Panc1 (cell line): ENCODE measurements around the gene HS3ST5. TPM values are rescaled to one million over a fixed set of nuclear protein-coding genes. Genes with fewer than 3 reads are reported as not detected.

ENCODE experiments used
- ATAC-seq: fragments of 200-7000 bp; cut with Tn5 transposase; 2 replicates; pipeline ENCODE4 v1.9.1; 2020; ENCODE audit warnings: mild to moderate bottlenecking, moderate library complexity
- BruUV-seq: library from RNA; stranded (reverse); fragments of 400-500 nt; replicated peaks from 2 replicates; lab custom pipeline; 2021; lab: Mats Ljungman, UMichigan
- CTCF ChIA-PET: fragments of 300-600 bp; sonication (Branson Sonifier 250); formaldehyde crosslinking; loops from one replicate; lab custom pipeline; 2022; ENCODE audit warnings: antibody characterized with exemption; lab: Charles Lee
- POLR2A ChIA-PET: fragments of 300-600 bp; sonication (Branson Sonifier 250); formaldehyde crosslinking; loops from one replicate; lab custom pipeline; 2022; ENCODE audit warnings: antibody characterized with exemption; lab: Charles Lee
- DNase-seq: peaks from one replicate; pipeline ENCODE4 v3.0.0-alpha.2; 2010; ENCODE audit warnings: low read depth, low spot score
- H3K27ac ChIP-seq: 2 replicates; pipeline ENCODE4 v1.5.1; 2011; ENCODE audit warnings: mild to moderate bottlenecking, low read length, inconsistent platforms
- H3K27me3 ChIP-seq: fragments of 200-500 bp; sonication (Bioruptor generic); 2 replicates; pipeline ENCODE4 v1.6.0; 2014; ENCODE audit warnings: low read length, inconsistent platforms; ENCODE audit not compliant: control insufficient read depth, insufficient read depth
- H3K36me3 ChIP-seq: fragments of 200-500 bp; sonication (Bioruptor generic); 2 replicates; pipeline ENCODE4 v1.5.1; 2014; ENCODE audit warnings: inconsistent platforms, mild to moderate bottlenecking, low read length, moderate library complexity; ENCODE audit not compliant: control insufficient read depth, insufficient read depth
- H3K4me1 ChIP-seq: 2 replicates; pipeline ENCODE4 v1.5.1; 2011; ENCODE audit warnings: inconsistent platforms, mild to moderate bottlenecking, low read length, moderate library complexity; ENCODE audit not compliant: control insufficient read depth, insufficient read depth
- H3K4me3 ChIP-seq, 2 experiments: 2 replicates each; pipeline ENCODE4 v1.5.1; 2011 to 2012; ENCODE audit warnings: low read depth in 2 of 2, low read length in 2 of 2, mild to moderate bottlenecking in 2 of 2, inconsistent platforms in 1 of 2, moderate library complexity in 1 of 2
- H3K9me3 ChIP-seq: fragments of 200-500 bp; sonication (Bioruptor generic); 2 replicates; pipeline ENCODE4 v1.5.1; 2014; ENCODE audit warnings: low read depth, mild to moderate bottlenecking, inconsistent platforms, low read length, moderate library complexity; ENCODE audit not compliant: control insufficient read depth, insufficient read depth
- POLR2AphosphoS5 ChIP-seq: IDR thresholded peaks from 2 replicates; pipeline ENCODE4 v1.6.1; 2012; ENCODE audit warnings: mild to moderate bottlenecking, low read depth, low read length, moderate library complexity
- REST ChIP-seq, 2 experiments: IDR thresholded peaks; 2 replicates each; pipeline ENCODE4 v1.6.1; 2011 to 2012; ENCODE audit warnings: low read depth in 2 of 2, control low read depth in 1 of 2, low read length in 1 of 2, mild to moderate bottlenecking in 1 of 2, moderate library complexity in 1 of 2; ENCODE audit not compliant: insufficient read depth in 1 of 2
- SIN3A ChIP-seq: IDR thresholded peaks from 2 replicates; pipeline ENCODE4 v1.6.1; 2012; ENCODE audit warnings: low read depth, mild to moderate bottlenecking, low read length, moderate library complexity, borderline replicate concordance; ENCODE audit not compliant: insufficient read depth
- TCF7L2 ChIP-seq: IDR thresholded peaks from 2 replicates; pipeline ENCODE4 v1.6.1; 2011; ENCODE audit warnings: mild to moderate bottlenecking, low read depth, low read length, inconsistent platforms
- in situ Hi-C: cut with HindIII; loops from 2 replicates; pipeline ENCODE4 v1.10.0; 2016; ENCODE audit warnings: low sequenced_read_pairs, low pct_unique_long_range_greater_than_20kb
- intact Hi-C: fragments of 100-400 bp; cut with micrococcal nuclease; formaldehyde crosslinking; loops from one replicate; pipeline ENCODE4 v1.10.0; 2022; ENCODE audit not compliant: unreplicated experiment
- total RNA-seq: library from RNA; stranded (reverse); gene quantifications from one replicate; pipeline ENCODE4 v1.2.1, GENCODE V29; 2021; ENCODE audit not compliant: unreplicated experiment
- TF ChIP-seq, protein P1 (sequence below): fragments of 450-650 bp; IDR thresholded peaks from 2 replicates; pipeline ENCODE4 v1.5.1; 2017; ENCODE audit warnings: mild to moderate bottlenecking

HS3ST5 gene
- total RNA-seq, 1 experiment from 2014 or later, result 0.05 TPM

GRCh38 chr6:114176726-114177125, 166.1 kb downstream of the HS3ST5 start:
- CTCF ChIA-PET, result no interaction called here
- Histone ChIP-seq H3K36me3 (no peaks in the 10 kb centered on the region), H3K27ac (no peak overlapping the region), H3K27me3 (no peaks in the 10 kb centered on the region), H3K4me3 (no peak overlapping the region), H3K9me3 (no peaks in the 10 kb centered on the region), H3K4me1 (no peaks in the 10 kb centered on the region)
- BruUV-seq, result no TSS peak
- POLR2A ChIA-PET, result no interaction called here
- DNase-seq (no peak), ATAC-seq (no peak)
- intact Hi-C loops (no loop called here), in situ Hi-C loops (no loop called here)
- TF ChIP-seq TCF7L2 (no peak), SIN3A (no peak), POLR2AphosphoS5 (no peak), REST (IDR thresholded peaks at IDR 0.05; ENCODE audit: insufficient read depth in 1 of 2, low read depth in 2 of 2, low read length in 1 of 2) (no peak)
- TF ChIP-seq, protein P1, sequence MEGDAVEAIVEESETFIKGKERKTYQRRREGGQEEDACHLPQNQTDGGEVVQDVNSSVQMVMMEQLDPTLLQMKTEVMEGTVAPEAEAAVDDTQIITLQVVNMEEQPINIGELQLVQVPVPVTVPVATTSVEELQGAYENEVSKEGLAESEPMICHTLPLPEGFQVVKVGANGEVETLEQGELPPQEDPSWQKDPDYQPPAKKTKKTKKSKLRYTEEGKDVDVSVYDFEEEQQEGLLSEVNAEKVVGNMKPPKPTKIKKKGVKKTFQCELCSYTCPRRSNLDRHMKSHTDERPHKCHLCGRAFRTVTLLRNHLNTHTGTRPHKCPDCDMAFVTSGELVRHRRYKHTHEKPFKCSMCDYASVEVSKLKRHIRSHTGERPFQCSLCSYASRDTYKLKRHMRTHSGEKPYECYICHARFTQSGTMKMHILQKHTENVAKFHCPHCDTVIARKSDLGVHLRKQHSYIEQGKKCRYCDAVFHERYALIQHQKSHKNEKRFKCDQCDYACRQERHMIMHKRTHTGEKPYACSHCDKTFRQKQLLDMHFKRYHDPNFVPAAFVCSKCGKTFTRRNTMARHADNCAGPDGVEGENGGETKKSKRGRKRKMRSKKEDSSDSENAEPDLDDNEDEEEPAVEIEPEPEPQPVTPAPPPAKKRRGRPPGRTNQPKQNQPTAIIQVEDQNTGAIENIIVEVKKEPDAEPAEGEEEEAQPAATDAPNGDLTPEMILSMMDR, result no peak

GRCh38 chr6:114172576-114173260, 170.1 kb downstream of the HS3ST5 start:
- no peak for DNase-seq
- intact Hi-C loops, result no loop called here
- CTCF ChIA-PET, result no interaction called here

More at GRCh38 chr6:114172576-114173260, 170.1 kb downstream of the HS3ST5 start:
- no peak overlapping the region for H3K27ac ChIP-seq
- no peaks in the 10 kb centered on the region for H3K36me3 ChIP-seq
- no peaks in the 10 kb centered on the region for H3K9me3 ChIP-seq
- H3K4me1 ChIP-seq, result no peaks in the 10 kb centered on the region
- ATAC-seq, result no peak
- TF ChIP-seq REST (IDR thresholded peaks at IDR 0.05; ENCODE audit: insufficient read depth in 1 of 2, low read depth in 2 of 2, low read length in 1 of 2) (no peak), SIN3A (no peak), POLR2AphosphoS5 (no peak), TCF7L2 (no peak)
- TF ChIP-seq, protein P1, result no peak
- no peaks in the 10 kb centered on the region for H3K27me3 ChIP-seq
- POLR2A ChIA-PET, result no interaction called here
- in situ Hi-C loops, result no loop called here
- no peak overlapping the region for H3K4me3 ChIP-seq
- no TSS peak for BruUV-seq
